Astrocyte of the cerebellum (primary cell): ENCODE data around the gene MYH11.

Experiments used
- DNase-seq: peaks from one replicate; pipeline ENCODE4 v3.0.0-alpha.2; 2011; ENCODE audit warnings: low read depth
- H3K4me3 ChIP-seq: 2 replicates; pipeline ENCODE4 v1.5.1; 2011; ENCODE audit warnings: mild to moderate bottlenecking, low read depth, low read length, moderate library complexity
- in situ Hi-C: cut with HindIII; loops from 2 replicates; pipeline ENCODE4 v1.10.0; 2017; ENCODE audit warnings: low sequenced_read_pairs
- TF ChIP-seq, protein P1 (sequence below): IDR thresholded peaks from 2 replicates; pipeline ENCODE4 v1.5.1; 2012; ENCODE audit warnings: low read length, low read depth, moderate library complexity, mild to moderate bottlenecking; ENCODE audit errors: missing control alignments

Gene MYH11

GRCh38 chr16:15749371-15749770 is 107.5 kb downstream of the MYH11 start:
- TF ChIP-seq, protein P1, sequence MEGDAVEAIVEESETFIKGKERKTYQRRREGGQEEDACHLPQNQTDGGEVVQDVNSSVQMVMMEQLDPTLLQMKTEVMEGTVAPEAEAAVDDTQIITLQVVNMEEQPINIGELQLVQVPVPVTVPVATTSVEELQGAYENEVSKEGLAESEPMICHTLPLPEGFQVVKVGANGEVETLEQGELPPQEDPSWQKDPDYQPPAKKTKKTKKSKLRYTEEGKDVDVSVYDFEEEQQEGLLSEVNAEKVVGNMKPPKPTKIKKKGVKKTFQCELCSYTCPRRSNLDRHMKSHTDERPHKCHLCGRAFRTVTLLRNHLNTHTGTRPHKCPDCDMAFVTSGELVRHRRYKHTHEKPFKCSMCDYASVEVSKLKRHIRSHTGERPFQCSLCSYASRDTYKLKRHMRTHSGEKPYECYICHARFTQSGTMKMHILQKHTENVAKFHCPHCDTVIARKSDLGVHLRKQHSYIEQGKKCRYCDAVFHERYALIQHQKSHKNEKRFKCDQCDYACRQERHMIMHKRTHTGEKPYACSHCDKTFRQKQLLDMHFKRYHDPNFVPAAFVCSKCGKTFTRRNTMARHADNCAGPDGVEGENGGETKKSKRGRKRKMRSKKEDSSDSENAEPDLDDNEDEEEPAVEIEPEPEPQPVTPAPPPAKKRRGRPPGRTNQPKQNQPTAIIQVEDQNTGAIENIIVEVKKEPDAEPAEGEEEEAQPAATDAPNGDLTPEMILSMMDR = no peak
- in situ Hi-C loops = no loop called here
- H3K4me3 ChIP-seq = no peak overlapping the region
- no peak for DNase-seq

GRCh38 chr16:15748654-15749053 is 108.2 kb downstream of the MYH11 start:
- no peak for DNase-seq
- in situ Hi-C loops = no loop called here
- no peak overlapping the region for H3K4me3 ChIP-seq
- TF ChIP-seq, protein P1 = no peak

- TF ChIP-seq, protein P1 = no peak
- in situ Hi-C loops = no loop called here
- no peak overlapping the region for H3K4me3 ChIP-seq
- no peak for DNase-seq
These were observed 108.9 kb downstream of the MYH11 start for GRCh38 chr16:15747937-15748336.

DNA sequence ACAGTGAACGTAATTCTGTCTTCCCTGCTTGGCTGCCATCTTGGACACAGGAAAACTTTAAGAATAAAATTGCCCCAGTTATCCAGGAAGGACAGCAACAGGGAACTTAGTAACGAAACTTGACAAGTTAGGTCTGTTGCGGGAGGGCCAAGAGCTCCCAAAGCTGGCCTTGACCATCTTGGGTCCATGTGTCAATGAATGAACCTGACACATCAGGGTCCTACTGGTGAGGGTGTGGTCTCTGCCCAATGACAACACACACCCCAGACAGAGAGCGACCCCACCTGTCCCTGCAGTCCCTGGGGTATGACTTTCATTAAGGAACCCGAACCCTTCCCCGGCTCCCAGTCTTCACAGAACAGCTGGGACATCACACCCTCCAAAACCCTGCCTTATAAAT is 110.5 kb downstream of the MYH11 start:
- TF ChIP-seq, protein P1 = no peak
- in situ Hi-C loops = no loop called here
- no peak overlapping the region for H3K4me3 ChIP-seq
- DNase-seq = no peak

GRCh38 chr16:15743657-15744056 is 113.2 kb downstream of the MYH11 start:
- DNase-seq = no peak
- in situ Hi-C loops = no loop called here
- TF ChIP-seq, protein P1 = no peak
- no peak overlapping the region for H3K4me3 ChIP-seq

DNA sequence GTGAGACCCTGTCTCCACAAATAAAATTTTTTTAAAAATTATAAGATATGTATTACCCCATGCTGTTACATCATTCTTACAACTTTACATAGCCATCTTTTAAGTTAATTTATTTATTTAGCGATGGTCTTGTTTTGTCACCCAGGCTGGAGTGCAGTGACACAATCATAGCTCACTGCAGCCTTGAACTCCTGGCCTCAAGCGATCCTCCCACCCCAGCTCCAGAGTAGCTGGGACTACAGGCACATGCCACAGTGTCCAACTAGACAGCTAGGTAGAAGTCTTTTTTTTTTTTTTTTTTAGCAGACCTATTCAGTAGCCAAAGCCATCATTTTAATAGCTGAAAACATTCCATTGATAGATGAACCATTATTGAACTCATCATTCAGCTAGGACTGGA is 114.1 kb downstream of the MYH11 start:
- no peak overlapping the region for H3K4me3 ChIP-seq
- in situ Hi-C loops = no loop called here
- DNase-seq = no peak
- TF ChIP-seq, protein P1 = no peak
